Motor neuron (in vitro differentiated cells): ENCODE results near the gene GRID1. TPM values are rescaled to one million over a fixed set of nuclear protein-coding genes. Genes with fewer than 3 reads are reported as not detected.
A peak's percentile ranks its signal among the peaks of the same experiment; 100 is the strongest.

ENCODE experiments used
- ATAC-seq, 8 experiments: fragments of 200-7000 bp; cut with Tn5 transposase; replicated peaks in 6 of 8; 2 replicates each; pipeline ENCODE4 v1.8.0; 2021; ENCODE audit warnings: mild to moderate bottlenecking in 8 of 8, moderate library complexity in 8 of 8
- H3K27ac ChIP-seq, 2 donors: fragments of 250-450 bp; sonication (Bioruptor Pico); 2 replicates each; pipeline ENCODE4 v1.9.0; 2021; ENCODE audit warnings: antibody characterized with exemption in 2 of 2, mild to moderate bottlenecking in 2 of 2, moderate library complexity in 1 of 2
- H3K4me1 ChIP-seq, 2 donors: fragments of 250-450 bp; sonication (Bioruptor Pico); replicated peaks in 1 of 2; 2 replicates each; pipeline ENCODE4 v1.6.1; 2021; ENCODE audit warnings: antibody characterized with exemption in 2 of 2, mild to moderate bottlenecking in 2 of 2, moderate library complexity in 1 of 2
- H3K4me3 ChIP-seq, 5 donors: fragments of 250-450 bp; sonication (Bioruptor Pico); 2 replicates each; pipeline ENCODE4 v1.9.0; 2021; ENCODE audit warnings: antibody characterized with exemption in 5 of 5, mild to moderate bottlenecking in 5 of 5, moderate library complexity in 4 of 5
- WGBS, 10 experiments: fragments of 450-650 bp; shearing (Covaris generic); methylation state at CpG; one replicate each; pipeline ENCODE4 v1.0.0; 2022; 5-methylcytosine and 5-hydroxymethylcytosine counted together
- in situ Hi-C, 9 experiments: fragments of 400-800 bp; cut with MboI; loops; one replicate each; pipeline ENCODE4 v1.15.0; 2021; ENCODE audit warnings: low sequenced_read_pairs in 9 of 9, low pct_unique_long_range_greater_than_20kb in 2 of 9; ENCODE audit not compliant: unreplicated experiment in 9 of 9
- total RNA-seq, 8 experiments: library from RNA; unstranded; fragments of 300-600 nt; gene quantifications; 2 replicates each; pipeline versions ENCODE4 v1.2.3 to v1.2.4, GENCODE V29; 2022

The GRID1 gene
- total RNA-seq, 8 experiments from 2014 or later, result 0.15 to 10.0 (median 6.0) TPM

- WGBS, 10 experiments, result 80 to 100% methylated on average over 1 of the region's 4 CpGs; no CpG with 5 or more reads in 8 of the 10 experiments
- no peak overlapping the region for H3K27ac ChIP-seq
- peaks cover 13% of the 10 kb centered on the region in 2 donors for H3K4me1 ChIP-seq
- ATAC-seq, result no peak
- H3K4me3 ChIP-seq, result no peak overlapping the region
- in situ Hi-C loops, result no loop called here
These were observed 21.2 kb downstream of the GRID1 start for GRCh38 chr10:86345296-86345858.

- 33 to 100% (median 80%) methylated on average over 1 to 4 of the region's 6 CpGs; no CpG with 5 or more reads in 3 of the 10 experiments for WGBS, 10 experiments
- no peak for ATAC-seq
- no peak overlapping the region for H3K27ac ChIP-seq
- in situ Hi-C loops, result no loop called here
- H3K4me3 ChIP-seq, result no peak overlapping the region
- peaks cover 17 to 20% of the 10 kb centered on the region in 2 donors for H3K4me1 ChIP-seq
These were observed 21.9 kb downstream of the GRID1 start for GRCh38 chr10:86344714-86345161.

GRCh38 chr10:86344281-86344680 is 22.3 kb downstream of the GRID1 start:
- no peak for ATAC-seq
- H3K4me1 ChIP-seq, result peaks cover 17 to 20% of the 10 kb centered on the region in 2 donors
- WGBS, 10 experiments, result 69 to 93% methylated on average over 2 to 3 of the region's 3 CpGs; no CpG with 5 or more reads in 8 of the 10 experiments
- in situ Hi-C loops, result no loop called here
- no peak overlapping the region for H3K27ac ChIP-seq
- no peak overlapping the region for H3K4me3 ChIP-seq

- Histone ChIP-seq H3K4me3 (no peak overlapping the region), H3K4me1 (peaks cover 17 to 20% of the 10 kb centered on the region in 2 donors), H3K27ac (no peak overlapping the region)
- no peak for ATAC-seq
- WGBS, 10 experiments, result 79 to 92% methylated on average over 2 to 4 of the region's 7 CpGs; no CpG with 5 or more reads in 8 of the 10 experiments
- in situ Hi-C loops, result no loop called here
These were observed 22.8 kb downstream of the GRID1 start for GRCh38 chr10:86343761-86344160.

GRCh38 chr10:86342111-86342863 is 24.3 kb downstream of the GRID1 start:
- WGBS, 10 experiments, result 60 to 100% (median 72%) methylated on average over 1 to 9 of the region's 11 CpGs; no CpG with 5 or more reads in 6 of the 10 experiments
- ATAC-seq, result peak in 2 of 8 experiments; percentile 24 to 25
- no peak overlapping the region for H3K27ac ChIP-seq
- no peak overlapping the region for H3K4me3 ChIP-seq
- in situ Hi-C loops, result no loop called here
- H3K4me1 ChIP-seq, result peaks cover 17 to 20% of the 10 kb centered on the region in 2 donors

- Histone ChIP-seq H3K27ac (no peak overlapping the region), H3K4me1 (peaks cover 17 to 24% of the 10 kb centered on the region in 2 donors), H3K4me3 (no peak overlapping the region)
- in situ Hi-C loops, result no loop called here
- WGBS, 10 experiments, result 25 to 83% (median 68%) methylated on average over 1 to 8 of the region's 13 CpGs; no CpG with 5 or more reads in 5 of the 10 experiments
- peak in 5 of 8 experiments; percentile 39 to 86 (median 68) for ATAC-seq
These were observed 25.2 kb downstream of the GRID1 start for GRCh38 chr10:86341361-86341811.

GRCh38 chr10:86340991-86341260 is 25.7 kb downstream of the GRID1 start:
- in situ Hi-C loops, result no loop called here
- H3K4me3 ChIP-seq, result no peak overlapping the region
- no peak overlapping the region for H3K27ac ChIP-seq
- no peak for ATAC-seq
- 20 to 50% methylated on average over 1 of the region's 3 CpGs; no CpG with 5 or more reads in 8 of the 10 experiments for WGBS, 10 experiments
- peaks cover 17 to 26% of the 10 kb centered on the region in 2 donors for H3K4me1 ChIP-seq

GRCh38 chr10:86340176-86340990 is 26.2 kb downstream of the GRID1 start:
- WGBS, 10 experiments, result 15 to 93% (median 60%) methylated on average over 1 to 5 of the region's 13 CpGs; no CpG with 5 or more reads in 2 of the 10 experiments

GRCh38 chr10:86339226-86339865 is 27.2 kb downstream of the GRID1 start:
- 67 to 100% (median 80%) methylated on average over 1 to 3 of the region's 12 CpGs; no CpG with 5 or more reads in 6 of the 10 experiments for WGBS, 10 experiments
- H3K4me3 ChIP-seq, result no peak overlapping the region
- in situ Hi-C loops, result no loop called here
- no peak for ATAC-seq
- H3K4me1 ChIP-seq, result peaks cover 18 to 33% of the 10 kb centered on the region in 2 donors
- H3K27ac ChIP-seq, result no peak overlapping the region

More at GRCh38 chr10:86340176-86340990, 26.2 kb downstream of the GRID1 start:
- no peak for ATAC-seq
- H3K27ac ChIP-seq, result no peak overlapping the region
- peaks cover 17 to 26% of the 10 kb centered on the region in 2 donors for H3K4me1 ChIP-seq
- in situ Hi-C loops, result no loop called here
- no peak overlapping the region for H3K4me3 ChIP-seq

- WGBS, 10 experiments, result 60 to 80% (median 70%) methylated on average over 1 to 2 of the region's 13 CpGs; no CpG with 5 or more reads in 7 of the 10 experiments
- no peak for ATAC-seq
- H3K4me3 ChIP-seq, result no peak overlapping the region
- peaks cover 26 to 49% of the 10 kb centered on the region in 2 donors for H3K4me1 ChIP-seq
- no peak overlapping the region for H3K27ac ChIP-seq
- in situ Hi-C loops, result no loop called here
These were observed 29.4 kb downstream of the GRID1 start for GRCh38 chr10:86337121-86337601.

- ATAC-seq, result peak in 1 of 8 experiments; percentile 10
- Histone ChIP-seq H3K27ac (no peak overlapping the region), H3K4me3 (no peak overlapping the region), H3K4me1 (peaks cover 23 to 45% of the 10 kb centered on the region in 2 donors)
- in situ Hi-C loops, result no loop called here
- 8 to 92% (median 80%) methylated on average over 1 to 6 of the region's 10 CpGs; no CpG with 5 or more reads in 5 of the 10 experiments for WGBS, 10 experiments
These were observed 30.3 kb downstream of the GRID1 start for GRCh38 chr10:86336341-86336740.

- in situ Hi-C loops, result no loop called here
- WGBS, 10 experiments, result 100% methylated on average over 1 of the region's 1 CpG; no CpG with 5 or more reads in 9 of the 10 experiments
- no peak overlapping the region for H3K4me3 ChIP-seq
- H3K4me1 ChIP-seq, result peaks cover 18 to 40% of the 10 kb centered on the region in 2 donors
- no peak overlapping the region for H3K27ac ChIP-seq
- ATAC-seq, result no peak
These were observed 30.8 kb downstream of the GRID1 start for GRCh38 chr10:86335831-86336230.
